K562 (cell line): Measurements from ENCODE around the gene GGA2. TPM values are rescaled to one million over a fixed set of nuclear protein-coding genes. Genes with fewer than 3 reads are reported as not detected.

Experiments used
- ATAC-seq: fragments of 200-7000 bp; cut with Tn5 transposase; 3 replicates; pipeline ENCODE4 v1.9.1; 2020; ENCODE audit warnings: moderate library complexity
- BruUV-seq: library from RNA; stranded (reverse); fragments of 400-500 nt; replicated peaks from 2 replicates; lab custom pipeline; 2021; lab: Mats Ljungman, UMichigan
- CTCF ChIA-PET: fragments of 300-600 bp; formaldehyde crosslinking; extraction: SDS; loops from one replicate; lab custom pipeline; 2021; ENCODE audit warnings: low intra/inter-chr PET ratio; lab: Yijun Ruan, JAX
- POLR2A ChIA-PET: fragments of 300-600, 350-650 bp; sonication (Branson Sonifier 250); formaldehyde crosslinking; extraction: SDS; loops from one replicate; lab custom pipeline; 2021; ENCODE audit warnings: antibody characterized with exemption, inconsistent platforms; lab: Yijun Ruan, JAX
- DNase-seq, 4 experiments: peaks; one replicate each; pipeline versions ENCODE4 v3.0.0 to v3.0.0-alpha.2; 2011 to 2018; ENCODE audit warnings: low spot score in 3 of 4, mixed read lengths in 3 of 4; ENCODE audit errors: extremely low read depth in 1 of 4
- FAIRE-seq: peaks from 2 replicates; lab custom pipeline; 2011; peaks lifted over from hg19 to GRCh38; lab: Jason Lieb, UNC
- H2AFZ ChIP-seq: 2 replicates; pipeline ENCODE4 v1.6.0; 2011; ENCODE audit warnings: low read depth, low read length, control low read depth, inconsistent platforms
- H3K27ac ChIP-seq: fragments of 200-600 bp; 3 replicates; pipeline ENCODE4 v1.8.0; 2011; ENCODE audit warnings: low read depth, mild to moderate bottlenecking, control low read depth, inconsistent platforms, low read length, moderate library complexity, mixed read lengths; ENCODE audit errors: extremely low read depth
- H3K27me3 ChIP-seq, 2 experiments: fragments of 300-600 bp in 1 of 2; 2 replicates in 1 of 2; 3 replicates in 1 of 2; pipeline versions ENCODE4 v1.6.0 to v1.8.0; 2011; ENCODE audit warnings: inconsistent platforms in 2 of 2, low read length in 2 of 2, mild to moderate bottlenecking in 1 of 2, mixed read lengths in 1 of 2, moderate library complexity in 1 of 2; ENCODE audit not compliant: control insufficient read depth in 2 of 2, insufficient read depth in 2 of 2
- H3K36me3 ChIP-seq: fragments of 300-600 bp; 3 replicates; pipeline ENCODE4 v1.8.0; 2011; ENCODE audit warnings: mild to moderate bottlenecking, low read length, inconsistent platforms; ENCODE audit not compliant: control insufficient read depth, insufficient read depth
- H3K4me1 ChIP-seq, 2 experiments: fragments of 200-600 bp in 1 of 2; replicated peaks in 1 of 2; 2 replicates in 1 of 2; 3 replicates in 1 of 2; pipeline versions ENCODE4 v1.5.1 to v1.8.0; 2011; ENCODE audit warnings: inconsistent platforms in 2 of 2, low read length in 2 of 2, mild to moderate bottlenecking in 1 of 2, mixed read lengths in 1 of 2, moderate library complexity in 1 of 2; ENCODE audit not compliant: control insufficient read depth in 2 of 2, insufficient read depth in 2 of 2
- H3K4me2 ChIP-seq: 2 replicates; pipeline ENCODE4 v1.6.1; 2011; ENCODE audit warnings: low read length, control low read depth, inconsistent platforms, mixed read lengths; ENCODE audit not compliant: insufficient read depth
- H3K4me3 ChIP-seq: fragments of 200-600 bp; sonication (generic), shearing (Covaris generic); 2 replicates; pipeline ENCODE4 v1.5.1; 2016; ENCODE audit warnings: control low read depth, inconsistent platforms
- H3K79me2 ChIP-seq: fragments of 200-600 bp; 3 replicates; pipeline ENCODE4 v1.8.0; 2011; ENCODE audit warnings: low read length, inconsistent platforms; ENCODE audit not compliant: control insufficient read depth, insufficient read depth
- H3K9ac ChIP-seq, 2 experiments: 2 replicates each; pipeline versions ENCODE4 v1.6.0 to v1.6.1; 2011; ENCODE audit warnings: low read depth in 2 of 2, low read length in 2 of 2, control low read depth in 1 of 2, inconsistent platforms in 1 of 2, mild to moderate bottlenecking in 1 of 2, mixed read lengths in 1 of 2; ENCODE audit not compliant: insufficient read depth in 1 of 2
- H3K9me1 ChIP-seq: one replicate; pipeline ENCODE4 v1.6.0; 2011; ENCODE audit warnings: inconsistent platforms, mild to moderate bottlenecking, low read length, moderate library complexity; ENCODE audit not compliant: control insufficient read depth, insufficient read depth
- H3K9me3 ChIP-seq: replicated peaks from 2 replicates; pipeline ENCODE4 v1.5.1; 2011; ENCODE audit warnings: low read depth, low read length, inconsistent platforms; ENCODE audit not compliant: control insufficient read depth, insufficient read depth
- H4K20me1 ChIP-seq: replicated peaks from 2 replicates; pipeline ENCODE4 v1.6.1; 2011; ENCODE audit warnings: low read length, inconsistent platforms, mixed read lengths; ENCODE audit not compliant: control insufficient read depth, insufficient read depth
- ETV1 ChIP-seq: fragments of 450-650 bp; conservative IDR thresholded peaks from 2 replicates; pipeline ENCODE4 v1.6.1; 2016; ENCODE audit warnings: missing genetic modification characterization, control low read depth, low read depth, missing compliant biosample characterization
- KLF13 ChIP-seq: fragments of 450-650 bp; IDR thresholded peaks from 2 replicates; pipeline ENCODE4 v1.6.1; 2016; ENCODE audit warnings: missing genetic modification characterization, low read depth, mild to moderate bottlenecking, missing compliant biosample characterization, moderate library complexity, borderline replicate concordance
- MCM2 ChIP-seq: fragments of 450-650 bp; IDR thresholded peaks from 2 replicates; pipeline ENCODE4 v1.6.1; 2017; ENCODE audit warnings: low read depth, mild to moderate bottlenecking
- NCOR1 ChIP-seq: fragments of 450-650 bp; IDR thresholded peaks from 2 replicates; pipeline ENCODE4 v1.6.1; 2016; ENCODE audit warnings: mild to moderate bottlenecking, moderate library complexity
- OTX1 ChIP-seq: fragments of 450-650 bp; formaldehyde crosslinking; IDR thresholded peaks from 2 replicates; pipeline ENCODE4 v1.4.0; 2022; ENCODE audit warnings: mild to moderate bottlenecking
- POLR2AphosphoS5 ChIP-seq: IDR thresholded peaks from 2 replicates; pipeline ENCODE4 v1.6.1; 2011; ENCODE audit warnings: mild to moderate bottlenecking, low read depth, low read length, moderate library complexity; ENCODE audit not compliant: control insufficient read depth, insufficient read depth
- RAD21 ChIP-seq, 2 experiments: fragments of 250-450 bp in 1 of 2; fragments of 450-650 bp in 1 of 2; sonication (Bioruptor Pico) in 1 of 2; formaldehyde crosslinking in 1 of 2; IDR thresholded peaks in 1 of 2; conservative IDR thresholded peaks in 1 of 2; 2 replicates each; pipeline versions ENCODE4 v1.4.0 to v1.8.0; 2020 to 2022; ENCODE audit warnings: mild to moderate bottlenecking in 2 of 2, moderate library complexity in 1 of 2
- RUNX1 ChIP-seq: sonication (generic); IDR thresholded peaks from 2 replicates; pipeline ENCODE4 v1.6.1; 2016; ENCODE audit warnings: antibody characterized with exemption, low read depth
- SMARCB1 ChIP-seq: IDR thresholded peaks from 2 replicates; pipeline ENCODE4 v1.6.1; 2011; ENCODE audit warnings: improper control_type of control experiment, low read depth; ENCODE audit not compliant: insufficient read length
- SNRNP70 ChIP-seq: fragments of 200-400 bp; formaldehyde crosslinking; optimal IDR thresholded peaks from 2 replicates; pipeline ENCODE3; 2017; ENCODE audit warnings: low read depth, low read length
- SRF ChIP-seq, 2 experiments: fragments of 250-450, 450-650 bp in 1 of 2; sonication (Bioruptor Pico) in 1 of 2; sonication (generic) in 1 of 2; formaldehyde crosslinking; IDR thresholded peaks; 2 replicates each; pipeline versions ENCODE4 v1.5.0 to v1.5.1; 2020 to 2022; ENCODE audit warnings: mild to moderate bottlenecking in 1 of 2, missing genetic modification reagents in 1 of 2
- TFAM ChIP-seq: fragments of 250-450 bp; sonication (Bioruptor Pico); conservative IDR thresholded peaks from 2 replicates; pipeline ENCODE4 v1.5.0; 2021; ENCODE audit warnings: mild to moderate bottlenecking, moderate library complexity
- ZNF124 ChIP-seq: sonication (generic); formaldehyde crosslinking; IDR thresholded peaks from 2 replicates; pipeline ENCODE4 v1.8.1; 2022; ENCODE audit warnings: missing genetic modification reagents
- WGBS: fragments of 100-300 bp; shearing (Covaris generic); methylation state at CpG from one replicate; pipeline ENCODE4 v1.1.6; 2016; ENCODE audit warnings: low coverage, mixed read lengths; ENCODE audit not compliant: insufficient coverage; ENCODE audit errors: missing lambda C conversion rate; 5-methylcytosine and 5-hydroxymethylcytosine counted together
- in situ Hi-C: fragments of 300-500 bp; cut with MboI; formaldehyde crosslinking; loops from 4 replicates; pipeline ENCODE4 v1.15.0; 2018; ENCODE audit warnings: inconsistent platforms, mixed read lengths
- intact Hi-C: fragments of 100-400 bp; cut with micrococcal nuclease; formaldehyde crosslinking; loops from 2 replicates; pipeline ENCODE4 v1.14.2; 2022
- polyA plus RNA-seq, 8 experiments: library from polyadenylated mRNA; depleted of rRNA in 4 of 8; stranded (reverse) in 5 of 8; unstranded in 3 of 8; fragments of >200 nt; fragmentation: Nextera tagmentation in 2 of 8; fragmentation: Illumina TruSeq in 1 of 8; extraction: Ambion mirVana in 2 of 8; extraction: Trizol in 1 of 8; gene quantifications; 2 replicates each; pipeline versions ENCODE4 v1.2.1 to v1.2.3, GENCODE V29; 2011 to 2014; ENCODE audit warnings: inconsistent platforms in 1 of 8, missing spikeins in 1 of 8
- total RNA-seq, 7 experiments: library from RNA; depleted of rRNA in 6 of 7; stranded (reverse); fragments of >200 nt in 6 of 7; fragmentation: Illumina TruSeq in 2 of 7; extraction: Trizol in 2 of 7; gene quantifications; 2 replicates each; pipeline versions ENCODE4 v1.2.1 to v1.2.3, GENCODE V29; 2011 to 2021; ENCODE audit warnings: low replicate concordance in 1 of 7
- TF ChIP-seq, protein P1 (sequence below): sonication (generic); formaldehyde crosslinking; IDR thresholded peaks from 2 replicates; pipeline ENCODE4 v1.8.0; 2022; ENCODE audit warnings: missing genetic modification reagents, mild to moderate bottlenecking, borderline replicate concordance
- TF ChIP-seq, protein P2 (sequence below): fragments of 450-650 bp; IDR thresholded peaks from 2 replicates; pipeline ENCODE4 v1.6.1; 2016; ENCODE audit warnings: borderline replicate concordance
- TF ChIP-seq, protein P3 (sequence below): sonication (generic); formaldehyde crosslinking; IDR thresholded peaks from 2 replicates; pipeline ENCODE4 v1.9.0; 2022; ENCODE audit warnings: mild to moderate bottlenecking, missing genetic modification reagents

GGA2 gene
- total and polyA plus RNA-seq, 9 of the 15 experiments (the other 6 are each of a cell fraction or from before 2014, with no cell fraction given) = 11.9 to 133 (median 66.3) TPM

DNA sequence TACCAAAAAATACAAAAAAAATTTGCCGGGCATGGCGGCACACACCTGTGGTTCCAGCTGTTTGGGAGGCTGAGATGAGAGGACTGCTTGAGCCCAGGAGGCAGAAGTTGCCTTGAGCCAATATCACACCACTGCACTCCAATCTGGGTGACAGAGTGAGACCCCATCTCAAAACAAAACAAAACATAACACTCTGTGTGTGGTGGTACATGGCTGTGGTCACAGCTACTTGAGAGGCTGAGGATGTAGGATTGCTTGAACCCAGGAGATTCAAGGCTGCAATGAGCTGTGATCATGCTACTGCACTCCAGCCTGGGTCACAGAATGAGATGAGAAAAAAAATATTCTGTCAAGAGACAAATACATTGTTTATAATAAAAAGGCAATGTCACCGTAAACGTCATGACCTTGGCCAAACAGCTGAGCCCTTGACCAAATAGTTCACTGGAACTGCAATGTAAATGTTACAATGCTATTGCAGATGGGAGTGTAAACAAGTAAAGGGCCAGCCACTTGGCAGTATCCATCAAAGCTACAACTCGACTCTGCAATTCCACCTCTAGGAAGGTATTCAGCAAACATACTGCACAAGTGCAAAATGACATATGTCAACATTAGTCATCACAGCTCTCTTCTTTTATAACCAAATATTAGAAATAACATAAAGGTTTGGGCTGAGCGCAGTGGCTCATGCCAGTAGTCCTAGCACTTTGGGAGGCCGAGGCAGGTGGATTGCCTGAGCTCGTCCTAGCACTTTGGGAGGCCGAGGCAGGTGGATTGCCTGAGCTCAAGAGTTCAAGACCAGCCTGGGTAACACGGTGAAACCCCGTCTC, 29.9 kb upstream of the GGA2 start:
- intact Hi-C loops = no loop called here
- no peak overlapping the region for H3K9ac ChIP-seq
- in situ Hi-C loops = no loop called here
- TF ChIP-seq ETV1 (tag) = no peak
- no peak for TF ChIP-seq POLR2AphosphoS5
- TF ChIP-seq KLF13 (tag) = no peak
- TF ChIP-seq RAD21 (CRISPR knock-in tag; conservative IDR thresholded peaks at IDR 0.05 in 1 of 2, IDR thresholded peaks at IDR 0.05 in 1 of 2) = no peak
- TF ChIP-seq OTX1 (CRISPR knock-in tag) = no peak
- TF ChIP-seq, protein P1, sequence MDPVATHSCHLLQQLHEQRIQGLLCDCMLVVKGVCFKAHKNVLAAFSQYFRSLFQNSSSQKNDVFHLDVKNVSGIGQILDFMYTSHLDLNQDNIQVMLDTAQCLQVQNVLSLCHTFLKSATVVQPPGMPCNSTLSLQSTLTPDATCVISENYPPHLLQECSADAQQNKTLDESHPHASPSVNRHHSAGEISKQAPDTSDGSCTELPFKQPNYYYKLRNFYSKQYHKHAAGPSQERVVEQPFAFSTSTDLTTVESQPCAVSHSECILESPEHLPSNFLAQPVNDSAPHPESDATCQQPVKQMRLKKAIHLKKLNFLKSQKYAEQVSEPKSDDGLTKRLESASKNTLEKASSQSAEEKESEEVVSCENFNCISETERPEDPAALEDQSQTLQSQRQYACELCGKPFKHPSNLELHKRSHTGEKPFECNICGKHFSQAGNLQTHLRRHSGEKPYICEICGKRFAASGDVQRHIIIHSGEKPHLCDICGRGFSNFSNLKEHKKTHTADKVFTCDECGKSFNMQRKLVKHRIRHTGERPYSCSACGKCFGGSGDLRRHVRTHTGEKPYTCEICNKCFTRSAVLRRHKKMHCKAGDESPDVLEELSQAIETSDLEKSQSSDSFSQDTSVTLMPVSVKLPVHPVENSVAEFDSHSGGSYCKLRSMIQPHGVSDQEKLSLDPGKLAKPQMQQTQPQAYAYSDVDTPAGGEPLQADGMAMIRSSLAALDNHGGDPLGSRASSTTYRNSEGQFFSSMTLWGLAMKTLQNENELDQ (CRISPR knock-in tag) = no peak
- TF ChIP-seq SRF (CRISPR knock-in tag; IDR thresholded peaks at IDR 0.05) = no peak
- no peak for TF ChIP-seq SNRNP70
- TF ChIP-seq, protein P2, sequence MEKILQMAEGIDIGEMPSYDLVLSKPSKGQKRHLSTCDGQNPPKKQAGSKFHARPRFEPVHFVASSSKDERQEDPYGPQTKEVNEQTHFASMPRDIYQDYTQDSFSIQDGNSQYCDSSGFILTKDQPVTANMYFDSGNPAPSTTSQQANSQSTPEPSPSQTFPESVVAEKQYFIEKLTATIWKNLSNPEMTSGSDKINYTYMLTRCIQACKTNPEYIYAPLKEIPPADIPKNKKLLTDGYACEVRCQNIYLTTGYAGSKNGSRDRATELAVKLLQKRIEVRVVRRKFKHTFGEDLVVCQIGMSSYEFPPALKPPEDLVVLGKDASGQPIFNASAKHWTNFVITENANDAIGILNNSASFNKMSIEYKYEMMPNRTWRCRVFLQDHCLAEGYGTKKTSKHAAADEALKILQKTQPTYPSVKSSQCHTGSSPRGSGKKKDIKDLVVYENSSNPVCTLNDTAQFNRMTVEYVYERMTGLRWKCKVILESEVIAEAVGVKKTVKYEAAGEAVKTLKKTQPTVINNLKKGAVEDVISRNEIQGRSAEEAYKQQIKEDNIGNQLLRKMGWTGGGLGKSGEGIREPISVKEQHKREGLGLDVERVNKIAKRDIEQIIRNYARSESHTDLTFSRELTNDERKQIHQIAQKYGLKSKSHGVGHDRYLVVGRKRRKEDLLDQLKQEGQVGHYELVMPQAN = no peak
- TF ChIP-seq NCOR1 = no peak
- TF ChIP-seq ZNF124 (CRISPR knock-in tag) = no peak
- TF ChIP-seq RUNX1 = no peak
- TF ChIP-seq, protein P3, sequence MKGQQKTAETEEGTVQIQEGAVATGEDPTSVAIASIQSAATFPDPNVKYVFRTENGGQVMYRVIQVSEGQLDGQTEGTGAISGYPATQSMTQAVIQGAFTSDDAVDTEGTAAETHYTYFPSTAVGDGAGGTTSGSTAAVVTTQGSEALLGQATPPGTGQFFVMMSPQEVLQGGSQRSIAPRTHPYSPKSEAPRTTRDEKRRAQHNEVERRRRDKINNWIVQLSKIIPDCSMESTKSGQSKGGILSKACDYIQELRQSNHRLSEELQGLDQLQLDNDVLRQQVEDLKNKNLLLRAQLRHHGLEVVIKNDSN = no peak
- TF ChIP-seq MCM2 = no peak
- TF ChIP-seq SMARCB1 = no peak
- no peak for TF ChIP-seq TFAM (CRISPR knock-in tag)

More for the DNA sequence above, 29.9 kb upstream of the GGA2 start:
- ChIA-PET CTCF (no interaction called here), POLR2A (interaction anchor here (0.6 to 1.6 kb wide), 3 partner anchors 10 to 301 kb away, joined by 3 to 15 read pairs (median 4); no protein-coding TSS in a partner anchor)
- Histone ChIP-seq H2AFZ (no peak overlapping the region), H3K4me2 (no peak overlapping the region), H3K27me3 (no peaks in the 10 kb centered on the region), H3K4me1 (peaks cover 0 to 9% of the 10 kb centered on the region in 2 experiments; a peak in 2 of 5 replicates), H4K20me1 (no peaks in the 10 kb centered on the region), H3K9me1 (peaks cover 3% of the 10 kb centered on the region), H3K4me3 (no peak overlapping the region), H3K36me3 (peaks cover 78% of the 10 kb centered on the region), H3K27ac (peak overlapping the region; percentile 6; the same call in 1 of the 3 replicates), H3K9me3 (no peaks in the 10 kb centered on the region), H3K79me2 (no peaks in the 10 kb centered on the region)
- FAIRE-seq (no peak), ATAC-seq (no peak), DNase-seq (no peak)
- BruUV-seq = no TSS peak
- WGBS = 95% methylated on average over 11 of the region's 11 CpGs
